OCI-LY7 (cell line): Measurements from ENCODE around the gene C19orf25. TPM values are rescaled to one million over a fixed set of nuclear protein-coding genes. Genes with fewer than 3 reads are reported as not detected.
A peak's percentile ranks its signal among the peaks of the same experiment; 100 is the strongest.
"Not testable (repeated sequence)": the region's sequence is repeated elsewhere in the genome, so short reads cannot be mapped to it uniquely, and the experiment has no call there.

ENCODE experiments used
- BruUV-seq: library from RNA; stranded (reverse); fragments of 400-500 nt; replicated peaks from 2 replicates; lab custom pipeline; 2021; lab: Mats Ljungman, UMichigan
- CTCF ChIA-PET: fragments of 300-600 bp; sonication (Branson Sonifier 250); formaldehyde crosslinking; loops from one replicate; lab custom pipeline; 2022; ENCODE audit warnings: antibody characterized with exemption; ENCODE audit not compliant: unreplicated experiment; lab: Charles Lee
- POLR2A ChIA-PET: fragments of 300-600 bp; sonication (Branson Sonifier 250); formaldehyde crosslinking; loops from one replicate; lab custom pipeline; 2022; ENCODE audit warnings: antibody characterized with exemption; lab: Charles Lee
- DNase-seq: peaks from one replicate; pipeline ENCODE4 v3.0.0-alpha.2; 2015; ENCODE audit warnings: low spot score
- H2AFZ ChIP-seq: fragments of 200-600 bp; sonication (generic), shearing (Covaris generic); 2 replicates; pipeline ENCODE4 v1.6.1; 2014; ENCODE audit warnings: mild to moderate bottlenecking, antibody characterized with exemption, low read length, moderate library complexity
- H3K27ac ChIP-seq: fragments of 200-600 bp; sonication (generic); 2 replicates; pipeline ENCODE4 v1.5.1; 2014; ENCODE audit warnings: mixed run types, low read depth, mild to moderate bottlenecking, moderate library complexity, low read length, inconsistent platforms; ENCODE audit not compliant: poor library complexity, severe bottlenecking
- H3K36me3 ChIP-seq: fragments of 200-600 bp; sonication (generic); 2 replicates; pipeline ENCODE4 v1.6.1; 2014; ENCODE audit warnings: mild to moderate bottlenecking, antibody characterized with exemption, low read length, moderate library complexity, mixed read lengths; ENCODE audit not compliant: insufficient read depth
- H3K4me1 ChIP-seq: fragments of 200-600 bp; sonication (generic); 2 replicates; pipeline ENCODE4 v1.5.1; 2014; ENCODE audit warnings: mild to moderate bottlenecking, low read length; ENCODE audit not compliant: insufficient read depth, poor library complexity, severe bottlenecking
- H3K4me2 ChIP-seq: fragments of 200-600 bp; sonication (generic); 2 replicates; pipeline ENCODE4 v1.6.1; 2014; ENCODE audit warnings: mild to moderate bottlenecking, low read length
- H3K4me3 ChIP-seq: fragments of 200-600 bp; sonication (generic); 2 replicates; pipeline ENCODE4 v1.5.1; 2014; ENCODE audit warnings: mild to moderate bottlenecking, low read depth, low read length; ENCODE audit not compliant: poor library complexity, severe bottlenecking
- H3K79me2 ChIP-seq: fragments of 200-600 bp; sonication (generic); 2 replicates; pipeline ENCODE4 v1.6.1; 2016; ENCODE audit warnings: low read depth, mild to moderate bottlenecking, low read length, moderate library complexity, mixed read lengths; ENCODE audit not compliant: insufficient read depth
- H3K9me2 ChIP-seq: fragments of 200-600 bp; sonication (generic); 2 replicates; pipeline ENCODE4 v1.6.1; 2016; ENCODE audit warnings: mild to moderate bottlenecking, low read length, mixed read lengths; ENCODE audit not compliant: insufficient read depth
- H3K9me3 ChIP-seq: fragments of 200-600 bp; sonication (generic); 2 replicates; pipeline ENCODE4 v1.6.1; 2014; ENCODE audit warnings: mild to moderate bottlenecking, mixed run types, low read length, mixed read lengths
- H4K20me1 ChIP-seq: fragments of 200-600 bp; sonication (generic); 2 replicates; pipeline ENCODE4 v1.6.1; 2014; ENCODE audit warnings: mild to moderate bottlenecking, antibody characterized with exemption, low read length, moderate library complexity, mixed read lengths; ENCODE audit not compliant: insufficient read depth
- CTCF ChIP-seq: fragments of 200-600 bp; sonication (generic); conservative IDR thresholded peaks from 2 replicates; pipeline ENCODE4 v1.5.1; 2014; ENCODE audit warnings: mild to moderate bottlenecking, antibody characterized with exemption, low read length, moderate library complexity, mixed read lengths
- EZH2phosphoT487 ChIP-seq: fragments of 200-600 bp; sonication (generic); IDR thresholded peaks from 2 replicates; pipeline ENCODE4 v1.6.1; 2018; ENCODE audit warnings: low read depth, borderline replicate concordance, mild to moderate bottlenecking, mixed run types, antibody characterized with exemption, low read length, moderate library complexity, mixed read lengths
- intact Hi-C: fragments of 100-400 bp; cut with micrococcal nuclease; formaldehyde crosslinking; loops from one replicate; pipeline ENCODE4 v1.10.0; 2022; ENCODE audit not compliant: unreplicated experiment
- total RNA-seq, 2 experiments: library from RNA; depleted of rRNA in 1 of 2; stranded (reverse); fragments of >200 nt in 1 of 2; shearing (Covaris generic) in 1 of 2; gene quantifications; 2 replicates each; pipeline ENCODE4 v1.2.3, GENCODE V29; 2014 to 2022

C19orf25 gene
- total RNA-seq, 2 experiments from 2014 or later: 45.6 to 58.6 TPM

DNA sequence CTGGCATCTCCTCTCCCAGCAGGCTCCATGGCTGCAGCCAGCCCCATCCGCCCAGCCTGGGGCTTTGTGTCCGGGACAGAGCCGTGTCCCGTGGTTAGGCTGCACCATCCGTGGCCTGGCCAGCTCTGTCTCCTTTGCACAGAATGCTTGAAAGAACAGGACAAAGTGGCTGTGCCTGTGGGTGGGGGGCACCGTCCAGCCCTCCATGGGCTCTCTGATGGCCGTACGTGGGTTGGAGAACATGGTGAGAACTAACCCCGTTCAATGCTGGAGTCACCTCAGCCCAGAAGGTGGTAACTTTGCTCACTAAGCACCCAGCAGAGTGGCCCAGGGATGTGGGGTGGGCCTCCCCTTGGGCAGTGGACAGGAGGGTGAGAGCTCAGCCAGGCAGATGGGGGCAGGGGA lies 38.0 kb downstream of the C19orf25 start:
- ChIA-PET POLR2A (interaction anchor here (0.6 kb wide), 1 partner anchor 210 kb away, joined by 3 read pairs; no protein-coding TSS in a partner anchor), CTCF (no interaction called here)
- no TSS peak for BruUV-seq
- TF ChIP-seq EZH2phosphoT487 (no peak), CTCF (no peak)
- Histone ChIP-seq H3K9me3 (no peaks in the 10 kb centered on the region), H4K20me1 (peaks cover 18% of the 10 kb centered on the region), H3K79me2 (peaks cover 34% of the 10 kb centered on the region), H3K4me1 (peaks cover 44% of the 10 kb centered on the region), H3K4me3 (no peak overlapping the region), H3K27ac (no peak overlapping the region), H2AFZ (no peak overlapping the region), H3K36me3 (peaks cover 52% of the 10 kb centered on the region), H3K4me2 (peak overlapping the region; percentile 93; the same call in 1 of the 2 replicates), H3K9me2 (no peaks in the 10 kb centered on the region)
- intact Hi-C loops: no loop called here
- no peak for DNase-seq

GRCh38 chr19:1440418-1440801 lies 38.6 kb downstream of the C19orf25 start:
- TF ChIP-seq CTCF: no peak
- TF ChIP-seq EZH2phosphoT487: no peak
- Histone ChIP-seq H3K4me1 (peaks cover 44% of the 10 kb centered on the region), H3K9me2 (no peaks in the 10 kb centered on the region), H3K79me2 (peaks cover 34% of the 10 kb centered on the region), H3K4me3 (peak overlapping the region; percentile 7), H3K4me2 (peak overlapping the region; percentile 93), H4K20me1 (peaks cover 18% of the 10 kb centered on the region), H3K36me3 (peaks cover 56% of the 10 kb centered on the region), H3K27ac (no peak overlapping the region), H3K9me3 (no peaks in the 10 kb centered on the region), H2AFZ (no peak overlapping the region)
- BruUV-seq: no TSS peak
- intact Hi-C loops: no loop called here
- DNase-seq: no peak
- POLR2A ChIA-PET: no interaction called here
- CTCF ChIA-PET: no interaction called here

DNA sequence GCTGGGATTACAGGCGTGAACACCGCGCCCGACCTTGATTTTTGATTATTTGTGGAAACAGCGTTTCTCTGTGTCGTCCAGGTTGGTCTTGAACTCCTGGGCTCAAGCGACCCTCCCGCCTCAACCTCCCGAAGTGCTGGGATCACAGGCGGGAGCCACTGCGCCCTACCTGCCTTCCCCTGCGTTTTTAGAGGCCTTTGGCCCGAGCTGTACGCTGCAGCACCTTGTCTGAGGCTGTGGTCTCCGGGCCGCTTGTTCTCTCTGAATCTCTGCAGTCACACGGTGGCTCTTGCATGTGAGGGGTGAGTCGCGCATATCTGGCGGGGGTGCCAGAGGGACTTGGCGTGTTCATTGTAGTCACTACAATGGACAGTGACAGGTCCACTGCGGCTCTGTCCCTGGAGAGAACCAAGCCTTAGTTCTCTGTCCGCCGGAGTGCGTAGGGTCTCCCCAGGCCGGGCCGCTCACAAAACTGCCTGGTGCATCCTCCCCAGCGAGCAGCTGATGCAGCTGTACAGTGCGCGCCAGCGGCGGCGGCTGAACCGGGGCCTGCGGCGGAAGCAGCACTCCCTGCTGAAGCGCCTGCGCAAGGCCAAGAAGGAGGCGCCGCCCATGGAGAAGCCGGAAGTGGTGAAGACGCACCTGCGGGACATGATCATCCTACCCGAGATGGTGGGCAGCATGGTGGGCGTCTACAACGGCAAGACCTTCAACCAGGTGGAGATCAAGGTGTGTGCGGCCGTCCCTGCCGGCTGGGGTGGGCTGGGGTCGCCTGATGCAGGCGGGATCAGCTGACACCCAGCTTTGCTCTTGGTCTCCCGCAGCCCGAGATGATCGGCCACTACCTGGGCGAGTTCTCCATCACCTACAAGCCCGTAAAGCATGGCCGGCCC lies 39.2 kb downstream of the C19orf25 start:
- CTCF ChIA-PET, DNase-seq, H3K9me3 ChIP-seq, BruUV-seq, H3K9me2 ChIP-seq, H2AFZ ChIP-seq: not testable (repeated sequence)
- intact Hi-C loops: loop anchor here (5.0 kb wide), 1 partner anchor 162 kb away; the partner anchor contains the start of gene FAM174C
- H3K4me1 ChIP-seq: peaks cover 38% of the 10 kb centered on the region
- H3K4me3 ChIP-seq: peak overlapping the region; percentile 96
- peak overlapping the region; percentile 68 for H3K27ac ChIP-seq
- peak overlapping the region; percentile 93 for H3K4me2 ChIP-seq
- H3K36me3 ChIP-seq: peaks cover 63% of the 10 kb centered on the region
- H3K79me2 ChIP-seq: peaks cover 34% of the 10 kb centered on the region
- POLR2A ChIA-PET: interaction anchor here (0.6 kb wide), 1 partner anchor 387 kb away, joined by 3 read pairs; no protein-coding TSS in a partner anchor
- peaks cover 18% of the 10 kb centered on the region for H4K20me1 ChIP-seq
